Suprapubic skin (tissue), 4 donors: Measurements from ENCODE around the gene DDC.

ENCODE experiments used
- CTCF ChIP-seq, 2 donors: fragments of 200-600 bp in 1 of 2; fragments of 450-650 bp in 1 of 2; sonication (generic) in 1 of 2; IDR thresholded peaks; one replicate each; pipeline ENCODE4 v1.5.1; 2016 to 2019; ENCODE audit warnings: antibody characterized with exemption in 2 of 2, mild to moderate bottlenecking in 1 of 2, moderate library complexity in 1 of 2
- POLR2A ChIP-seq, 2 donors: fragments of 450-650 bp; IDR thresholded peaks; one replicate each; pipeline ENCODE4 v1.6.1; 2017; ENCODE audit warnings: antibody characterized with exemption in 2 of 2, mild to moderate bottlenecking in 2 of 2, moderate library complexity in 2 of 2
- POLR2AphosphoS5 ChIP-seq, 3 donors: sonication (generic); formaldehyde crosslinking; IDR thresholded peaks; one replicate each; pipeline ENCODE4 v1.6.1; 2017; ENCODE audit warnings: antibody characterized with exemption in 3 of 3

GRCh38 chr7:50499092-50499491 is 66.1 kb downstream of the DDC start:
- no peak for TF ChIP-seq CTCF (IDR thresholded peaks at IDR 0.05)
- no peak for TF ChIP-seq POLR2AphosphoS5 (IDR thresholded peaks at IDR 0.05)
- TF ChIP-seq POLR2A (IDR thresholded peaks at IDR 0.05), result no peak
